KBM-7 (cell line): ENCODE data around the gene EXD1.
A peak's percentile ranks its signal among the peaks of the same experiment; 100 is the strongest.
"Not testable (repeated sequence)": the region's sequence is repeated elsewhere in the genome, so short reads cannot be mapped to it uniquely, and the experiment has no call there.

Experiments
- DNase-seq: peaks from one replicate; pipeline ENCODE4 v3.0.0-alpha.2; 2015
- in situ Hi-C: fragments of 300-500 bp; cut with MboI; formaldehyde crosslinking; loops from 2 replicates; pipeline ENCODE4 v1.14.3; 2020; ENCODE audit warnings: low sequenced_read_pairs, low pct_unique_long_range_greater_than_20kb, mixed read lengths

EXD1 gene, protein sequence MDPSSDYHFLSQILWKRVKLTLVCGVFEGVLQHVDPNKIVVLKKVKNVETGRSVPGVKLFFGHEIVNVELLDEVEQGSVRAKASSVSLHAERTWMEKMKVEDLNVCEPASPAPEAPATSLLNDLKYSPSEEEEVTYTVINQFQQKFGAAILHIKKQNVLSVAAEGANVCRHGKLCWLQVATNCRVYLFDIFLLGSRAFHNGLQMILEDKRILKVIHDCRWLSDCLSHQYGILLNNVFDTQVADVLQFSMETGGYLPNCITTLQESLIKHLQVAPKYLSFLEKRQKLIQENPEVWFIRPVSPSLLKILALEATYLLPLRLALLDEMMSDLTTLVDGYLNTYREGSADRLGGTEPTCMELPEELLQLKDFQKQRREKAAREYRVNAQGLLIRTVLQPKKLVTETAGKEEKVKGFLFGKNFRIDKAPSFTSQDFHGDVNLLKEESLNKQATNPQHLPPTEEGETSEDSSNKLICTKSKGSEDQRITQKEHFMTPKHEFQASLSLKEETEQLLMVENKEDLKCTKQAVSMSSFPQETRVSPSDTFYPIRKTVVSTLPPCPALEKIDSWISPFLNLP

DNA sequence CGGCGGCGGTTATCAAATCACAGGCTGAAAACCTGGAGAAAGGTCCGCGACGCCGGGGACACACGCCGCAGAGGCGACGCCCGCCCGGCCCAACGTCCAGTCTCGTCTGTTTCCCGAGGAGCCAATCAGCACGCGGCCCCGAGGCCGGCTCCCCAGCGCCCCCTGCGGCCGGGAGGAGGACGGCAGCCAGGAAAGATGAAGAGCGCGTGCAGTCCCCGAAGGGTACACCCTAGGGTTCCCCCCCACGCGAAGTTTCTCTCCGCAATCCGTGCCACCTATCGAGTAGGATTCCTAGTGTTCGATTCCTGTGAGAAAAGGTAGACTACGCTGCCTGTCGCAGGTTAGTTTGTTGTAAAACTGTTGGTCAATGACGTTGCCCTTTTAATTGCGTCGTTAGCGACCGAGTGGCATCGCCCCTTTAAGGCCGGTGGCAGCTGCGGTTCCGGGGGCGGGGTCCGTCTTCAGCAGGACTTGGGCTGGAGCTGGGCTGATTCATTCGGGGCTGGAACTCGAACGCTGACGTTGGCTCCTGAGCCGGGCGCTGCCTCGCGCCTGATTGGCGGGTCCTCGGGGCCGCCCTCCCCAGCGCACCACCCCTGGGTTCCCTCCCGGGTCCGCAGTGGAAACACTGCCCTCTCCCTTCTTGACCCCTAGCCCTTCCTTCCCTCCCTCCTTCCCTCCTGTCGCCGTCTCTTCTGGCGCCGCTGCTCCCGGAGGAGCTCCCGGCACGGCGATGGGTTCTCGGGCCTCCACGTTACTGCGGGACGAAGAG lies at the start of gene EXD1, which contains the start of gene CHP1:
Gene EXD1 (minus strand): TSS at position 108 of the 772 bp plus-strand sequence. CDS start 4,182 bp downstream, outside the sequence.
Gene CHP1 (plus strand): TSS at position 619 of the 772 bp plus-strand sequence. CDS start 115 bp downstream, at position 734.
- peak; percentile 95 for DNase-seq
- in situ Hi-C loops = no loop called here

GRCh38 chr15:41279535-41280283 lies 49.2 kb upstream of the EXD1 start:
- in situ Hi-C loops = no loop called here
- no peak for DNase-seq

GRCh38 chr15:41278319-41278718 lies 47.8 kb upstream of the EXD1 start:
- peak; percentile 20 for DNase-seq

DNA sequence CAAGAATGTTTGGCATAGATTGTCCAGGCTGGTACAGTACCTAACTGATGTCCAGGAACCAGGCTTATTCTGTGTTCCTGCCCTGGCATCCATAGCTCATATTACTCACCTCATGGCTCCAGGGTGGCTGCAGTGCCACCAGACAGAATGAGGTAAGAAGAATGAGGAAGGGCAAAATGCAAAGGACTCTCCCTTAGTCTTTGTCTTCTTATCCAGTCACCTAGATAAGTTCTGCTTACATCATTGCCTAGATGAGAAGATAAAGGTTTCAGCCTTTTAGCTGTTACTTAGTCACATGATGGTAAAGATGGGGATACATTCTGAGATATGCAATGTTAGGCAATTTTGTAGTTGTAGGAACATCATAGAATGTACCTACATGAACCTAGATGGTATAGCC lies 46.3 kb upstream of the EXD1 start:
- in situ Hi-C loops = no loop called here
- no peak for DNase-seq

More at GRCh38 chr15:41278319-41278718, 47.8 kb upstream of the EXD1 start:
- in situ Hi-C loops = no loop called here

DNA sequence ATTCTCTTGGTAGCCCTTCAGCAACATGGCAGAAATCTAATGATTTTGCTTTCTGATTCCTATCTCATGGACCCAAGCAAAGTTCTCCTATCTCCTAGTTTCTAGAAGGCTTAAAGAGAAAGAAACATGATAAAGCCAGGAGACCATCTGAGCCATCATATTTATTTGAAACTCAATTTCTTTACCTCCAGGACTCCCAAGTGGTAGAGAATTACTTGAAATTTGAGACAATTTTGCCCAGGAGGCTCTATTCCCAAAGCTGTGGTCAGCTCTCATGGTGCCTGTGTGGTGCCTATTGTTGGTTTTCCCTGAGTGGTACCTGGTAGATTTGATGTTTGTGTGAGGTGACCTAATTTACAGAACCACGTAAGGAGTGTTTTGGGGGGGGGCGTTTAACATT lies 39.3 kb upstream of the EXD1 start:
- in situ Hi-C loops = no loop called here
- DNase-seq = no peak

DNA sequence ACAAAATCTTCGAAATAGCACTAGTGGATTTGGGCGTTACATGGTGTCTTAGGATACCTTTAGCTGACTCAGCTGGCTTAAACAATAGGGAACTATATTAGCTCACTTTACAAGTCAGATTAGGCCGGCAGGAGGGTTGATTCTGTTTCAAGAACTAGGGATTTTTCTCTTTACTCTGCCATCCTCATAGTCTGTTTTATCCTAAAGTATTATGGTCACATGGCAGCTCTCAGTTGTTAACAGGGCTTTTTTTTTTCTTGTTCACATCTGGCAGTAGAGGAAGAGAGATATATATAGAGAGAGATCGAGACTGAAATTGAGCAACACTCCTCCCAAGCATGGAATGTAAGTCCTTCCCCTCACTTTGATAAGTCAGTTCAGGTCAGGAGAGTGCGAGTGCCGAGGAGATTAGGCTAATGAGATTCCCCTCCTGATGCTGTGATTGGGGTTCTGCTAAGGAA lies 33.4 kb upstream of the EXD1 start:
- in situ Hi-C loops = no loop called here
- peak; percentile 35 for DNase-seq

DNA sequence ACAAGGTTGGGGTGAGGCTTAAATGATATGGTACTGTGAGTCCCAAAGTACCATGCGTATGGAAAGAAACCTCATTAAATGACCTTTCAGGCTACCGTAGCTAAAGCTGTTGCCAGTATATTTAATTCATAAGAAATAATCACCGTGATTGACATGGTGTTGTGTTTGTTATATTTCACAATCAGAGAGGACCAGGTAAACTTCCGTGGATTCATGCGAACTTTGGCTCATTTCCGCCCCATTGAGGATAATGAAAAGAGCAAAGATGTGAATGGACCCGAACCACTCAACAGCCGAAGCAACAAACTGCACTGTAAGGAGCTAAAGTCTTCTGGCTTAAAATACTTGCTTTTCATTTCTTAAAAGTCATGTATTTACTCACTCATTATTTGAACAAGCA lies 32.0 kb upstream of the EXD1 start:
- in situ Hi-C loops = no loop called here
- DNase-seq = no peak

DNA sequence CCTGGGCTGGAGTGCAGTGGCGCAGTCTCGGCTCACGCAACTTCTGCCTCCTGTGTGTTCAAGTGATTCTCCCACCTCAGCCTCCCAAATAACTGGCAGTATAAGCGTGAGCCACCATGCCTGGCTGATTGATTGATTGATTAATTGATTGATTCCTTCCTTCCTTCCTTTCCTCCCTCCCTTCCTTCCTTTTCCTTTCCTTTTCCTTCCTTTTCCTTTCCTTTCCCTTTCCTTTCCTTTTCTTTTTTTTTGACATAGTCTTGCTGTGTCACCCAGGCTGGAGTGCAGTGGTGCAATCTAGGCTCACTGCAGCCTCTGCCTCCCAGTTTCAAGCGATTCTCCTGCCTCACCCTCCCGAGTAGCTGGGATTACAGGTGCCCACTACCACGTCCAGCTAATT lies 30.4 kb upstream of the EXD1 start:
- in situ Hi-C loops, DNase-seq: not testable (repeated sequence)

- DNase-seq = no peak
- in situ Hi-C loops = no loop called here
These were observed 29.1 kb upstream of the EXD1 start for GRCh38 chr15:41259546-41260189.

DNA sequence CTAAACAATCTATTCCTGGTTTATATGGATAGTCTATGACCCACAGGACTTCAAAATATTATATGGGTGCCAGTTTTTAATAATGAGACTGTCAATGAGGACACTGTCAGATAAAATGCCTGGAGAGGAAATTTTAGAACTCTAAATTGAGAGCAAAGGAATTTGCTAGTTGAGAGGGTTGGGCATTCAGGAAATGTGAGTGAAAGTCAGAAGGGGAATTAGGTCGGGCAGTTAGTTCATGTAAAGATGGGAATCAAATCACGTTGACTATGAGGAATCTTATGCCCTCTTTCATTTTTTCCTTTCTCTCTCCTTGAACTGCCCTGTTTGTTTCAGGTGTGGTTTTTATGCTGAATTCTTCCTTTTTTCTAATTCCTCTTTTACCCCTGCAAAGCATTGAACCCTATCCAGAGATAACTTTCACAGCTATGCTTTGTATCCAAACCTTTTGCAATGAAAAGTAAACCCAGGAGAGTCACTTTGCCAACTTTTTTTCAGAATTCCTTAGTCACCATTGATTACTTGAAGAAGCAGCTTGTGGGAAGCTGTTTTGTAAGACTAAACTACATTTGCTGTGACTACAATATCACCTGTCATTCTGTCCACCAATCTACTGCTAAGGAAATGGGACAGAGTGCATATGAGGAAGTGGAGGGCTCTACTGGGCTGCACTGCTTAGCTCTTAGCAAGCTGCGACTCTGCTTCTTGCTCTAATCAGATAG lies 28.4 kb upstream of the EXD1 start:
- DNase-seq = peak; percentile 79
- in situ Hi-C loops = no loop called here

DNA sequence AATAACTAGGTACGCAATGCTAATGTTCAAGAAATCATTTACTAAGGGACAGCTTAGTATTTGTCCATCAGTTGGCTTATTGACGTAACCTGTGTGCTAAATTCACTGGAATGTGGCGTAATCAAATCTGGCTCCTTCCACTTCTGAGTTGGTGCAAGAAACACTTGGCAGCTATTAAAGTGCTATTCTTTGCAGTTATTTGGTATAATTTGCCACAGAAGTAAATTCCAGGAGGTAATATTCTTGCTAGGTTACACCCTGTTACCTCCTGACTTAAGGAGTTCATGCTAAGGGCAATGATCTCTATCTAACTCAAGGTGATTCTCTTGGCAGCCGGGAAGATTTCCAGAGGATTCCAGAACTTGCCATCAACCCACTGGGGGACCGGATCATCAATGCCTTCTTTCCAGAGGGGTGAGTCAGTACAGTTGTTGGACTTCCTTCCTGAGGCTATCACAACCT lies 26.1 kb upstream of the EXD1 start:
- in situ Hi-C loops = no loop called here
- DNase-seq = no peak

DNA sequence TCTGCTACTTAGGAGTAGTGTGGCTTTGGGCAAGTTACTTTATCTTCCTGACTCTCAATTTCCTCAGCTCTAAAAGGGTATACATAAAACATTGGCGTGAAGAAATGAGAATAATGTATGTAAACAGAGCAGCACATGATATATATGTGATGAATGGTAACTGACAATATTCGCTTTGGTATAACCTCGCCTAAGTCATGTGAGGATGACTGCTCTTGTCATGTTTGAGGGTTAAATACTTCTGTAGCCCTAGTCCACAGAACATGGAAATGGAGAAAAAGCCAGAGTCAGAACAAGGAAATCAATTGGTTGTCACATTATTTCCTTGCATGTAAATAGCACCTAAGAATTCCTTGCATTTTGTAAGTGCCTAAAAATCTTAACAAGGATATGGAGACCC lies 25.5 kb upstream of the EXD1 start:
- no peak for DNase-seq
- in situ Hi-C loops = no loop called here

GRCh38 chr15:41254560-41254959 lies 24.0 kb upstream of the EXD1 start:
- in situ Hi-C loops = no loop called here
- peak; percentile 32 for DNase-seq

GRCh38 chr15:41251411-41251810 lies 20.9 kb upstream of the EXD1 start:
- in situ Hi-C loops = no loop called here

DNA sequence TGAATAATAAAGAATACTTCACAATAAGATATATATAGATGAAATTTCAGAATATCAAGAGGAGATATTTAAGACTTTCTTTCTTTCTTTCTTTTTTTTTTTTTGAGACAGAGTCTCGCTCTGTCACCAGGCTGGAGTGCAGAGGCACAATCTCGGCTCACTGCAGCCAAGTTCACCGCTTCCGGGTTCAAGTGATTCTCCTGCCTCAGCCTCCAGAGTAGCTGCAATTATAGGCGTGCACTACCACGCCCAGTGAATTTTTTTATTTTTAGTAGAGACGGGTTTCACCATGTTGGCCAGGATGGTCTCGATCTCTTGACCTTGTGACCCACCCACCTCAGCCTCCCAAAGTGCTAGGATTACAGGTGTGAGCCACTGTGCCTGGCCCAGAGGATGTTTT lies 20.2 kb upstream of the EXD1 start:
- in situ Hi-C loops = not testable (repeated sequence)

More at GRCh38 chr15:41251411-41251810, 20.9 kb upstream of the EXD1 start:
- no peak for DNase-seq

GRCh38 chr15:41241221-41241964 lies 10.8 kb upstream of the EXD1 start:
- no peak for DNase-seq
- in situ Hi-C loops = no loop called here

More for the DNA sequence above, 20.2 kb upstream of the EXD1 start:
- not testable (repeated sequence) for DNase-seq

GRCh38 chr15:41238100-41238499 lies 7.5 kb upstream of the EXD1 start:
- no peak for DNase-seq
- in situ Hi-C loops = no loop called here
